GM18517 (cell line): ENCODE measurements around the gene LEPROT.
"Not testable (repeated sequence)": the region's sequence is repeated elsewhere in the genome, so short reads cannot be mapped to it uniquely, and the experiment has no call there.

ENCODE experiments used
- ATAC-seq: cut with Tn5 transposase; IDR thresholded peaks from one replicate; pipeline ENCODE4 v1.9.1; 2021; ENCODE audit warnings: mild to moderate bottlenecking, moderate library complexity; ENCODE audit not compliant: unreplicated experiment

LEPROT gene

DNA sequence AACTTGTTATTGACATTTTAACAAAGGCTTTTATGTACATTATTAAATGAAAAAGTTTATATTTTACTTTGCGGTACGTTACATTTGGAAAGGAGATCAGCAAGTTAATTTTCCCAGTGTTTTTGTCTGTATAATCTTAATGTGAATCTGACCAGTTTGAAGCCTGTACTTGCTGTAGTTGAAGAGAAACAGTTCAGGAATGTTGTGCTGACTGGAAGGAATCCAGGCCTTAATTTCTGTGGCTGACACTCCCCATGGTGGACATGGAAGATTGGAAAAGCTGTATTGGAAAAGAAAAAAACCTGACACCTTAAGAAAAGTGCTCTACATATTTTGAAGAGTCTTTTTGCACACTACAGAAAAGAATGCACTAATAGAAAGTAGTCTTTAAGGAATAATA lies 15.5 kb downstream of the LEPROT start:
- ATAC-seq: no peak

DNA sequence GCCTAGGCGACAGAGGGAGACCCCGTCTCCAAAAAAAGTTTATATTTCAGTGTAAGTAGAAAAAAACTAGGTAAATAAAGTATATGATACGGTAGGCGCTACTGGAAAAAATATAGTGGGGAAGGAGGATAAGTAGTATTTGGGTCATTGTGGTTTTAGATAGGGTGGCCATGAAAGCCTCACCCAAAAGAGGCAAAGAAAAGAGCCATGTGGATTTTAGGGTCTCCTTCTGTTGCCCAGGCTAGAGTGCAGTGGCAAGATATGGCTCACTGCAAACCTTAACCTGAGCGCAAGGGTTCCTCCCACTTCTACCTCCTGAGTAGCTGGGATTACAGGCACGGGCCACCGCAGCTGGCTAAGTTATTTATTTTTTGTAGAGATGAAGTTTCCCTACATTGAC lies 17.1 kb downstream of the LEPROT start:
- ATAC-seq: no peak

- ATAC-seq: no peak
These were observed 19.9 kb downstream of the LEPROT start for GRCh38 chr1:65440322-65440900.

- no peak for ATAC-seq
These were observed 20.4 kb downstream of the LEPROT start for GRCh38 chr1:65440915-65441314.

DNA sequence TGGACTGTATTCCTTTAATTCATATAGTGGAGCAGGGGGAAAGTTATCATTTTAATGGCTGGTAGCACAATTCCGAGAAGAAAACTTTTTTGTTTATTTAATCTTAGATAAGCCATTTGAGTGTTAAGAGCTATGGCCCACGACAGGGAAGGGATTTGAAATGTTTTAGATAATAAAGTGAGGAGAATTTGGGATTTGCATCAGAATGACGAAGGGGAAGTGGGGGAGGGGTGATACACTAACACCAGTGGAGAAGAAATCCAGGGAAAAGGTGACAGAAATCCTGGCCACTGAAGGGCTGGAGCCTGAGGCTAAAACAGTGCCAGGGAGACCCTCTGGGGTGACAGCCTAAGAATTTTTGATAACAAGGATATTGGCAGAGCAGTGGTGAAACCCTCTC lies 21.0 kb downstream of the LEPROT start:
- ATAC-seq: no peak

GRCh38 chr1:65442442-65442841 lies 22.0 kb downstream of the LEPROT start:
- ATAC-seq: no peak

DNA sequence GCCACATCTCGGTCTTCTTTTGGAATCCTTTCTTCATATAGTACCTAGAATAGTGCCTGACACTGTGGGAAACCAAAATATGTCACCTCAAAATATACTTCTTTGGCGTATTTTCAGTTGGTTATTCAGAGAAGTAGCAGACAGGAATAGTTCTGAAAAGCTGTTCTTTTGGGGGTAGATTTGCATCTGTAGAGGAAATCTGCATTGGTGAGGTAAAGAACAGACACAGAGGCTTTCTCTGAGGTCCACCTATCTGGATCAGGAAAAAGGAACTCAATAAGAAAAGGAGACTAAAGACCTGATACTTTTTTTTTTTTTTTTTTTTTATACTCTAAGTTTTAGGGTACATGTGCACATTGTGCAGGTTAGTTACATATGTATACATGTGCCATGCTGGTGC lies 23.2 kb downstream of the LEPROT start:
- no peak for ATAC-seq

GRCh38 chr1:65444128-65444640 lies 23.7 kb downstream of the LEPROT start:
- ATAC-seq: no peak

- ATAC-seq: no peak
These were observed 25.4 kb downstream of the LEPROT start for GRCh38 chr1:65445837-65446236.

- ATAC-seq: no peak
These were observed 28.9 kb downstream of the LEPROT start for GRCh38 chr1:65449214-65449823.

- ATAC-seq: not testable (repeated sequence)
These were observed 35.2 kb downstream of the LEPROT start for GRCh38 chr1:65455678-65456077.

GRCh38 chr1:65456481-65456880 lies 36.0 kb downstream of the LEPROT start:
- no peak for ATAC-seq

DNA sequence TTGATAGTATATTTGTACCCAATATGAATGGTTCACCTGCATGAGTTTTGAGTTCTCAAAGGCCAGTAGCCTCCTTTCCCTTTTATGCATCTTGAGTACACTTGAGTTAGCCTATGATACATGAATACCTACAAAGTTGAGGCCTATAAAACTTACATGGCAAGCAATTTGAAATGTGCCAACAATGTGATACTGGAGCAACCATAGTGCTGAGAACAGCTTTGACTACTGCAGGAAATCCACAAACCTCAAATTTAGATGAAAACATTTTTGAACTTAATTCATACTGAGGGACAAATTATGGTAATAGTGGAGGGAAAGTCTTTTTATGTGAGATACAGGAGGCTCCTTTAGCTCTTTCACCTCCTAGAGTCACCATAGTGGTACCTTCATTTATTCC lies 37.4 kb downstream of the LEPROT start:
- no peak for ATAC-seq

- peak; percentile 16 for ATAC-seq
These were observed 38.4 kb downstream of the LEPROT start for GRCh38 chr1:65458730-65459396.

GRCh38 chr1:65459397-65459768 lies 38.9 kb downstream of the LEPROT start:
- peak; percentile 77 for ATAC-seq

DNA sequence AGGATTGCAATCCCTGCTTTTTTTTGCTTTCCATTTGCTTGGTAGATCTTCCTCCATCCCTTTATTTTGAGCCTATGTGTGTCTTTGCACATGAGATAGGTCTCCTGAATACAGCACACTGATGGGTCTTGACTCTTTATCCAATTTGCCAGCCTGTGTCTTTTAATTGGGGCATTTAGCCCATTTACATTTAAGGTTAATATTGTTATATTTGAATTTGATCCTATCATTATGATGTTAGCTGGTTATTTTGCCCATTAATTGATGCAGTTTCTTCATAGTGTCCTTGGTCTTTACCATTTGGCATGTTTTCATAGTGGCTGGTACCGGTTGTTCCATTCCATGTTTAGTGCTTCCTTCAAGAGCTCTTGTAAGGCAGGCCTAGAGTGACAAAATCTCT lies 45.4 kb downstream of the LEPROT start:
- not testable (repeated sequence) for ATAC-seq

DNA sequence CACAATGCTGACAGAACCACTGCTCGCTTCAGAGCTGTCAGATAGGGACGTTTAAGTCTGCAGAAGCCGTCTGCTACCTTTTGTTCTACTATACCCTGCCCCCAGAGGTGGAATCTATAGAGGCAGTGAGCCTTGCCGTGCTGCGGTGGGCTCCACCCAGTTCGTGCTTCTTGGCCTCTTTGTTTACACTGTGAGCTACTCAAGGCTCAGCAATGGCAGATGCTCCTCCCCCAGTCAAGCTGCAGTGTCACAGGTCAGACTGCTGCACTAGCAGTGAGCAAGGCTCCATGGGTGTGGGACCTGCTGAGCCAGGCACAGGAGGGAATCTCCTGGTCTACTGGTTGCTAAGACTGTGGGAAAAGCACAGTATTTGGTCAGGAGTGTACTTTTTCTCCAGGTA lies 47.1 kb downstream of the LEPROT start:
- no peak for ATAC-seq

DNA sequence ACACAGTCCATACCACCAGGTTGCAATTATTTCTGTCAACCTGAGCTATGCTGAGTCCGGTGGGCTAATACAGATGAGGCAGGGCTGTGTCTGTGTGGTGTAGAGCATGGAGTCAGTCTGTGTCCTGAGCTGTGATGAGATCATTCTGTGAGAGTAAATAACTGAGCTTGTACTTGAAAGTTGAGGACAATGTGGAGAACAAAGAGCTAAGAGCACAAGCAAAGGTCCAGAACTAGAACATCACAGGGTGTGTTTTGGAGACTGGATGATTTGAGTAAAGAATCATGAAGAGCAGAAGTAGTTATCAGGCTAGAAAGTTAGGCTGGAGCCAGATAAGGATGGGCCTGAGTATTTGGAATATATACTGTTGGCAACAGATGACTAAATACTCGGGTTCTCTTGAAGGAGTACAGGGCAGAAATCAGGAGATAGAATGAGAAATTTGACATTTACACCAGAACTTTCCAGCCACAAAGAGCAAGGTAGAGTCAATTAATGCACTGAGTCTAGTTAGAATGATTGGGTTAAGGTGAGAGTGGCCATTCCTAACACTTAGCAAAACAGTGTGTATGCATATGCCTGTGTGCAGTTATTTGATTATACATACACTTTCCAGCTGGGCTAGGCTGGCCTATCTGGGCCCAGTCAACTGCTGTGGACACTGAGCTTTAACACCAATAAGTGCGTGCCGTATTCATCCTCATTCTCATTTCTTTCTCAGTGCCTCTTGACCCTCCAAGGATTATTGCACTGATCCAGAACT lies 48.8 kb downstream of the LEPROT start:
- ATAC-seq: no peak

- ATAC-seq: no peak
These were observed 49.4 kb downstream of the LEPROT start for GRCh38 chr1:65469889-65470340.

- ATAC-seq: no peak
These were observed 50.3 kb downstream of the LEPROT start for GRCh38 chr1:65470766-65471165.

- no peak for ATAC-seq
These were observed 50.9 kb downstream of the LEPROT start for GRCh38 chr1:65471213-65471833.
